Measurements from ENCODE around the gene CNOT11.

DNA sequence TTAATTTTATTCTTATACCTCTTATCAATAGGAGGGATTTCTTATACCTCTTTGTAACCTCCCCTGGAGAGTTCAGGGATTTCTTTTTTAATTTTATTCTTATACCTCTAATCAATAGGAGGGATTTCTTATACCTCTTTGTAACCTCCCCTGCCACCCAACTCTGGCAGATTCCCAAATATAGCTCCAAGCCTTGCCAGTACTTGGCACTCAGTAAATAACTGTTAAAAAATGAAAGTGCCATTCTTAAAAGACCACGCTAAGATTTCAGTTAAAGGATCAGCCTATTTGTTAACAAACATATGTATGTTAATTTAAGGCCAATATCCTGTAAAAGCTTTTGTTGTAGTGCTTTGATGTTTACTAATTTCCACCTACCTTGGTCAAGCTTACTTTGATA lies 51.0 kb downstream of the CNOT11 start:
- no peak for TF ChIP-seq EZH2 (IDR thresholded peaks at IDR 0.05; ENCODE audit: insufficient read depth, poor library complexity, severe bottlenecking)
- no peak for TF ChIP-seq EZH2phosphoT487 (IDR thresholded peaks at IDR 0.05; ENCODE audit: insufficient read depth, low read depth)
